ENCODE results near the gene NOXA1.

NOXA1 gene

DNA sequence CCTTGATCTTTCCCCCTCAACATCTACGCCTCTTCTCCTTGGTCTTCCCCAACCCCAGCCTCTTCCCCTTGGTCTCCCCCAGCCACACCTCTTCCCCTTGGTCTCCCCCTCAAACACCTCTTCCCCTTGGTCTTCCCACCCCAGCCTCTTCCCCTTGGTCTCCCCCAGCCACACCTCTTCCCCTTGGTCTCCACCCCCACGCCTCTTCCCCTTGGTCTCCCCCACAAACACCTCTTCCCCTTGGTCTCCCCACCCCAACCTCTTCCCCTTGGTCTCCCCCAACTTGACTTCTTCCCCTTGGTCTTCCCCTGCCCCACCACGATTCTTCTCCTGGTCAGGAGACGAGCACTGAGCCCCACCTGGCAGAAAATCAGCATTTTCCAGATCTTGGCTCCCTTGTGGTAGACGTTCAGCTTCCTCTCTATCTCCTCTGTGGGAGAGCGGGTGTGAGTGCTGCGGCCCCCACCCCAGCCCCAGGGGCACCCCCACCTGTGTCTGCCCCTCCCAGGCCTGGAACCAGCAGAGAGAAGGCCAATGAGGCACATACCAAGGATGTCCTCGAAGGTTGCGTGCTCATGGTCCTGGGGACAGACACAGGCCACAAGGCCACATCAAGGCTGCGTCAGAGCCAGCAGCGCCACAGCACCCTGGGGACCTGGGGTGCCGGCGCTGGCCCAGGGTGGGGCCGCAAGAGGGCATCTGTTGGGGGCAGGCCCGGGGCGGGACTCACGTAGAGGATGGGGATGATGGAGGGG, 29.0 kb downstream of the NOXA1 start:
- H3K9me3 ChIP-seq (ENCODE audit: severe bottlenecking), result no peaks in the 10 kb centered on the region
- no peak for DNase-seq
- H3K36me3 ChIP-seq, result peaks cover 47% of the 10 kb centered on the region
- H3K27me3 ChIP-seq (ENCODE audit: insufficient read depth, low read depth, severe bottlenecking), result no peaks in the 10 kb centered on the region
- TF ChIP-seq, protein P1, sequence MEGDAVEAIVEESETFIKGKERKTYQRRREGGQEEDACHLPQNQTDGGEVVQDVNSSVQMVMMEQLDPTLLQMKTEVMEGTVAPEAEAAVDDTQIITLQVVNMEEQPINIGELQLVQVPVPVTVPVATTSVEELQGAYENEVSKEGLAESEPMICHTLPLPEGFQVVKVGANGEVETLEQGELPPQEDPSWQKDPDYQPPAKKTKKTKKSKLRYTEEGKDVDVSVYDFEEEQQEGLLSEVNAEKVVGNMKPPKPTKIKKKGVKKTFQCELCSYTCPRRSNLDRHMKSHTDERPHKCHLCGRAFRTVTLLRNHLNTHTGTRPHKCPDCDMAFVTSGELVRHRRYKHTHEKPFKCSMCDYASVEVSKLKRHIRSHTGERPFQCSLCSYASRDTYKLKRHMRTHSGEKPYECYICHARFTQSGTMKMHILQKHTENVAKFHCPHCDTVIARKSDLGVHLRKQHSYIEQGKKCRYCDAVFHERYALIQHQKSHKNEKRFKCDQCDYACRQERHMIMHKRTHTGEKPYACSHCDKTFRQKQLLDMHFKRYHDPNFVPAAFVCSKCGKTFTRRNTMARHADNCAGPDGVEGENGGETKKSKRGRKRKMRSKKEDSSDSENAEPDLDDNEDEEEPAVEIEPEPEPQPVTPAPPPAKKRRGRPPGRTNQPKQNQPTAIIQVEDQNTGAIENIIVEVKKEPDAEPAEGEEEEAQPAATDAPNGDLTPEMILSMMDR (IDR thresholded peaks at IDR 0.05; ENCODE audit: low read depth, low read length), result no peak
- no peak overlapping the region for H3K4me3 ChIP-seq (ENCODE audit: low read depth, low read length)
- no peak overlapping the region for H3K27ac ChIP-seq

DNA sequence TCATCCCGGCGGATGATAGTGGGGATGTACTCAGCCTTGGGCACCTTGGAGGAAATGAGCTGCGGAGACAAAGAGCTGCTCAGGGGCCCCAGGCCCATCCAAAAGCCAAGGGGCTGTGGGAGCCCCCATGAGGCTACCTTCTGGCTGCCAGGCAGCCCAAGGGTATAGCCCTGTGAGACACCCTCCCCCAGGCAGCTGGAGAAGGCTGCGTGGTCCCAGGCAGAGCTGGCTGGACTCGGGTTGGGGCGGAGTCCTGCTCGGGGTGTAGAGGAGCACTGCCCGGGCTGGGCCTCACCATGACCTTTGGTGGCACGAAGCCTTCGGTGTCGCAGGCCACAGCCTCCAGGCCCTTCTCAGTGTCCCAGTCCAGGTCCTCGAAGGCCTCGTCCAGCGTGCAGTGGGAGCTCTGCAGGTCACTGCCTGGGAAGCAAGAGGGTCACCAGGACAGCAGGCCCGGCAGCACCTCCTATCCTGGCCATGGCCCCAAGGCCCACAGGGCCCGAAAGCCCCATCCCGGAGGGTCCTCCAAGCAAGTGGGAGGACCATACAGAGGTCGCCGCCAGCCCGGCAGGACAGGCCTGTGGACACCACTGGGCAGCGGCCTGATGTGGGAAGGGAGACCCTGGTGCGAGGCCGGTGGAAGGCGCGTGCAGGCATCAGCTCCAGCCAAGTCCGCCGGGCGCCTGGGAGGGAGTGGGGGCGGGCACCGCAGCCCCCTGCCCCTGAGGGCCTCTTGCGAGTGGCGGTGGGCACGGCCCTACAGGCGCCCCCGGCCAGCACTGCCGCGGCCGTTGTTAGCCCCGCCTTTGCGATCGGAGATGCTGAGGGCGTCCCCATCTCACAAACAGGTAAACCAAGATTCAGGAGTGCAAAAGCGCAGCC, 29.8 kb downstream of the NOXA1 start:
- Histone ChIP-seq H3K9me3 (ENCODE audit: severe bottlenecking) (no peaks in the 10 kb centered on the region), H3K36me3 (peaks cover 55% of the 10 kb centered on the region), H3K4me3 (ENCODE audit: low read depth, low read length) (no peak overlapping the region), H3K27me3 (ENCODE audit: insufficient read depth, low read depth, severe bottlenecking) (no peaks in the 10 kb centered on the region), H3K27ac (no peak overlapping the region)
- TF ChIP-seq, protein P1 (IDR thresholded peaks at IDR 0.05; ENCODE audit: low read depth, low read length), result no peak
- no peak for DNase-seq

DNA sequence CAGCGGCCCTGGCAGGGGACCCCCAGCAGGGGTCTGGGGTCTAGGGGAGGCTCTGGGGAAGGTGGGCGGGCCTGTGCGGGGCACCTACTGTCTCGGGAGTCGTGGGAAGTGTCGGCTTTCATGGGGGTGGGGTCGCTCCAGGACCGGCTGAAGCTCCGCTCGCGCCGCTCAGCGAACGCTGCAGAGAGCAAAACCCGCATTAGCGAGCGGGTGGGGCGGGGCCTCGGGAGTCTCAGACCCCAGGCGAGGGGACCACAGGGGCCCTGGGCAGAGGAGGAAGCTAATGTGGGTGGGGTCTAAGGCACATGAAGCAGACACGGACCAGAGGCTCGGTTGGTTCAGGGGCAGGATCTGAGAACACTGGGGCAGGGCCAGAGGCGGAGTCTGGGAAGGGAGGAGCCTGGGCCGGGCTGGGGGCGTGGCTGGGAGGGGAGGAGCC, 30.5 kb downstream of the NOXA1 start:
- Histone ChIP-seq H3K9me3 (ENCODE audit: severe bottlenecking) (no peaks in the 10 kb centered on the region), H3K36me3 (peaks cover 56% of the 10 kb centered on the region), H3K27ac (no peak overlapping the region), H3K4me3 (ENCODE audit: low read depth, low read length) (no peak overlapping the region), H3K27me3 (ENCODE audit: insufficient read depth, low read depth, severe bottlenecking) (no peaks in the 10 kb centered on the region)
- TF ChIP-seq, protein P1 (IDR thresholded peaks at IDR 0.05; ENCODE audit: low read depth, low read length), result no peak
- peak; percentile 58 for DNase-seq

DNA sequence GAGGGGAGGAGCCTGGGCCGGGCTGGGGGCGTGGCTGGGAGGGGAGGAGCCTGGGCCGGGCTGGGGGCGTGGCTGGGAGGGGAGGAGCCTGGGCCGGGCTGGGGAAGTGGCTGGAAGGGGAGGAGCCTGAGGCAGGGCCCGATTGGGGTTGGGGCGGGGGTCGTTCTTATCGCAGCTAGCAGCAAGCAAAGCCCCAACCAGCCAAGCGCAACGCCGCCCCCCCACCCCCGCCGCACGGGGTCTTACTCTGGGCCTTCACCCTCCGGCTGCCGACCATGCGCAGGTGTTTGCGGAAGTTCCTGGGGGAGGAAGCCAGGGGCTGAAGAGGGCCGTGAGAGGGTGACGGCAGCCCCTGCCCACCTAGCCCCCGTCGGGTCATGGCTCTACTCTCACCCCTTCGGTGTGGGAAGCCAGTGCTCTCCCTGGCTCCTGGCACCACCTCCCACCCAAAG, 31.0 kb downstream of the NOXA1 start:
- Histone ChIP-seq H3K36me3 (peaks cover 53% of the 10 kb centered on the region), H3K4me3 (ENCODE audit: low read depth, low read length) (no peak overlapping the region), H3K27ac (no peak overlapping the region), H3K9me3 (ENCODE audit: severe bottlenecking) (no peaks in the 10 kb centered on the region), H3K27me3 (ENCODE audit: insufficient read depth, low read depth, severe bottlenecking) (no peaks in the 10 kb centered on the region)
- DNase-seq, result peak; percentile 50
- TF ChIP-seq, protein P1 (IDR thresholded peaks at IDR 0.05; ENCODE audit: low read depth, low read length), result no peak

DNA sequence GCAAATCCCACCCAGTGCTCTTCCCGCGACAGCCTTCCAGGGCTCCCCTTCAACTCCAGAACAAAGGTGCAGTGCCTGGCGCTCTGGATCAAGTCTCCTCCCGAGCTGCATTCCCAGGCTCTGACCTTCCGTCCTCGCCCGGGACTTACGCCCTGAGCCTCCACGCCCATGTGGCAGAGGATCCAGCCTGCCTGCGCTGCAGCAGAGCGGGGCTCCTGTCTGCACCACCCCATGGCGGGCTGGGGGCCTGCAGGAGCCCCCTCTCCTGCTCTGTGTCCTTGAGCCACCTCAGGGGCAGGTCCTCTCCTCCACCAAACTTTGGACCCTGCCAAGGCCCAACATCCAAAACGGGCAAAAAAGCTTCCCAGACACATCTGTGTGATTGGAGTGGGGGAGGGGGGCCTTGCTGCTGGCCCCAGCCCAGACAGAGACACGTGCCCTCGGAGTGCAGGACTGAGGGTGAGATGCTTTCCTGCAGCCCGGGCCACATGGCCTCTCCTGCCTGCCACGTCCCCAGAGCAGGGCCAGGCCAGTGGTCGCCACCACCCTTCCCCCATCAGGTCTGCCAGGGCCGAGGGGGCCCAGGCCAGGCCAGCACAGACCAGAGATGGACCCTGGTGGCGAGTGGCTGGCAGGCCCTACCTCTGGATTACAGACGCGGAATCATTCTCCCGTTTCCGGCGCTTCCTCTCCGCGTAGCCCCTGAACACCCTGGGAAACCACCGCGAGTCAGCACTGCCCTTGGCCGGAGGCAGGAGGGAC, 31.6 kb downstream of the NOXA1 start:
- peaks cover 49% of the 10 kb centered on the region for H3K36me3 ChIP-seq
- no peak overlapping the region for H3K4me3 ChIP-seq (ENCODE audit: low read depth, low read length)
- no peak overlapping the region for H3K27ac ChIP-seq
- TF ChIP-seq, protein P1 (IDR thresholded peaks at IDR 0.05; ENCODE audit: low read depth, low read length), result no peak
- H3K9me3 ChIP-seq (ENCODE audit: severe bottlenecking), result no peaks in the 10 kb centered on the region
- H3K27me3 ChIP-seq (ENCODE audit: insufficient read depth, low read depth, severe bottlenecking), result no peaks in the 10 kb centered on the region
- no peak for DNase-seq

Measured in WERI-Rb-1 (cell line).